ENCODE results near the gene SHISA9.

SHISA9 gene

GRCh38 chr16:13186813-13187212, 285.4 kb downstream of the SHISA9 start:
- DNase-seq (ENCODE audit: low spot score), result no peak

GRCh38 chr16:13189250-13189649, 287.9 kb downstream of the SHISA9 start:
- DNase-seq (ENCODE audit: low spot score), result no peak

- no peak for DNase-seq (ENCODE audit: low spot score)
Measured at GRCh38 chr16:13193721-13194120, 292.3 kb downstream of the SHISA9 start.

GRCh38 chr16:13194766-13195165, 293.4 kb downstream of the SHISA9 start:
- DNase-seq (ENCODE audit: low spot score), result no peak

- DNase-seq (ENCODE audit: low spot score), result no peak
Measured at GRCh38 chr16:13203725-13204124, 302.3 kb downstream of the SHISA9 start.

- no peak for DNase-seq (ENCODE audit: low spot score)
Measured at GRCh38 chr16:13205352-13205751, 304.0 kb downstream of the SHISA9 start.

- no peak for DNase-seq (ENCODE audit: low spot score)
Measured at GRCh38 chr16:13206606-13207005, 305.2 kb downstream of the SHISA9 start.

GRCh38 chr16:13207151-13207550, 305.8 kb downstream of the SHISA9 start:
- DNase-seq (ENCODE audit: low spot score), result no peak

GRCh38 chr16:13223666-13224065, 322.3 kb downstream of the SHISA9 start:
- DNase-seq (ENCODE audit: low spot score), result no peak

GRCh38 chr16:13229039-13229438, 327.6 kb downstream of the SHISA9 start:
- no peak for DNase-seq (ENCODE audit: low spot score)

- no peak for DNase-seq (ENCODE audit: low spot score)
Measured at GRCh38 chr16:13231365-13231764, 330.0 kb downstream of the SHISA9 start.

- DNase-seq (ENCODE audit: low spot score), result no peak
Measured at GRCh38 chr16:13234999-13235398, 333.6 kb downstream of the SHISA9 start.

- DNase-seq (ENCODE audit: low spot score), result no peak
Measured at GRCh38 chr16:13236308-13236707, 334.9 kb downstream of the SHISA9 start.

GRCh38 chr16:13238182-13238581, 336.8 kb downstream of the SHISA9 start:
- no peak for DNase-seq (ENCODE audit: low spot score)

GRCh38 chr16:13242201-13242600, 340.8 kb downstream of the SHISA9 start:
- no peak for DNase-seq (ENCODE audit: low spot score)

- no peak for DNase-seq (ENCODE audit: low spot score)
Measured at GRCh38 chr16:13244770-13245169, 343.4 kb downstream of the SHISA9 start.

- no peak for DNase-seq (ENCODE audit: low spot score)
Measured at GRCh38 chr16:13245713-13246377, 344.4 kb downstream of the SHISA9 start.

GRCh38 chr16:13254998-13255614, 353.7 kb downstream of the SHISA9 start:
- DNase-seq (ENCODE audit: low spot score), result no peak

GRCh38 chr16:13262270-13263090, 361.1 kb downstream of the SHISA9 start:
- DNase-seq (ENCODE audit: low spot score), result no peak

- no peak for DNase-seq (ENCODE audit: low spot score)
Measured at GRCh38 chr16:13264749-13265552, 363.6 kb downstream of the SHISA9 start.

GRCh38 chr16:13269359-13269758, 368.0 kb downstream of the SHISA9 start:
- no peak for DNase-seq (ENCODE audit: low spot score)

GRCh38 chr16:13269905-13270528, 368.6 kb downstream of the SHISA9 start:
- DNase-seq (ENCODE audit: low spot score), result no peak
